B cell (primary cell): ENCODE measurements around the gene RASL10A. TPM values are rescaled to one million over a fixed set of nuclear protein-coding genes. Genes with fewer than 3 reads are reported as not detected.

Experiments
- ATAC-seq: fragments of 200-7000 bp; cut with Tn5 transposase; one replicate; pipeline ENCODE4 v1.10.0; 2021; ENCODE audit warnings: low read depth, mild to moderate bottlenecking, moderate number of reproducible peaks, moderate library complexity
- CTCF ChIA-PET: fragments of 350-600 bp; sonication (Branson Sonifier 250); formaldehyde crosslinking; loops from one replicate; lab custom pipeline; 2021; ENCODE audit warnings: antibody characterized with exemption, inconsistent platforms; lab: Charles Lee
- POLR2A ChIA-PET: fragments of 350-600 bp; sonication (Branson Sonifier 250); formaldehyde crosslinking; loops from one replicate; lab custom pipeline; 2021; ENCODE audit warnings: antibody characterized with exemption; lab: Charles Lee
- DNase-seq: peaks from one replicate; pipeline ENCODE4 v3.0.0; 2013
- H2AFZ ChIP-seq: 2 replicates; pipeline ENCODE4 v1.6.1; 2012; ENCODE audit warnings: mild to moderate bottlenecking, low read depth, low read length; ENCODE audit not compliant: insufficient read depth, poor library complexity, severe bottlenecking
- H3K27ac ChIP-seq, 2 donors: 1 replicate in 1 of 2; 2 replicates in 1 of 2; pipeline ENCODE4 v1.5.1; 2012 to 2013; ENCODE audit warnings: low read length in 2 of 2, mild to moderate bottlenecking in 2 of 2, moderate library complexity in 1 of 2
- H3K27me3 ChIP-seq, 4 experiments: fragments of 200-600 bp in 1 of 4; sonication (generic) in 1 of 4; replicated peaks in 1 of 4; 1 replicate in 2 of 4; 2 replicates in 2 of 4; pipeline versions ENCODE4 v1.6.1 to v1.7.0; 2013 to 2016; ENCODE audit warnings: low read length in 3 of 4, mild to moderate bottlenecking in 2 of 4, mixed read lengths in 1 of 4, moderate library complexity in 1 of 4; ENCODE audit not compliant: insufficient read depth in 4 of 4, control insufficient read depth in 3 of 4; ENCODE audit errors: control extremely low read depth in 1 of 4
- H3K36me3 ChIP-seq, 2 experiments: replicated peaks in 1 of 2; 1 replicate in 1 of 2; 2 replicates in 1 of 2; pipeline versions ENCODE4 v1.6.1 to v1.7.1; 2013; ENCODE audit warnings: low read length in 1 of 2; ENCODE audit not compliant: insufficient read depth in 2 of 2, control insufficient read depth in 1 of 2; ENCODE audit errors: control extremely low read depth in 1 of 2, extremely low read depth in 1 of 2
- H3K4me1 ChIP-seq, 2 donors: fragments of 200-600 bp in 1 of 2; sonication (generic) in 1 of 2; 1 replicate in 1 of 2; 2 replicates in 1 of 2; pipeline versions ENCODE4 v1.5.1 to v1.6.1; 2013 to 2017; ENCODE audit warnings: low read length in 2 of 2; ENCODE audit not compliant: control insufficient read depth in 2 of 2, insufficient read depth in 2 of 2
- H3K4me2 ChIP-seq: replicated peaks from 2 replicates; pipeline ENCODE3; 2012; ENCODE audit warnings: mild to moderate bottlenecking, low read depth, low read length; ENCODE audit not compliant: poor library complexity, severe bottlenecking
- H3K4me3 ChIP-seq, 5 experiments: fragments of 200-600 bp in 1 of 5; sonication (generic) in 1 of 5; 1 replicate in 3 of 5; 2 replicates in 2 of 5; pipeline versions ENCODE4 v1.5.1 to v1.7.0; 2011 to 2016; ENCODE audit warnings: low read length in 4 of 5, mild to moderate bottlenecking in 4 of 5, low read depth in 2 of 5, control low read depth in 1 of 5, moderate library complexity in 1 of 5; ENCODE audit not compliant: insufficient read depth in 1 of 5; ENCODE audit errors: control extremely low read depth in 1 of 5, extremely low read depth in 1 of 5
- H3K79me2 ChIP-seq: fragments of 200-600 bp; sonication (generic); one replicate; pipeline ENCODE4 v1.6.0; 2016; ENCODE audit warnings: low read length; ENCODE audit not compliant: control insufficient read depth, insufficient read depth
- H3K9ac ChIP-seq: fragments of 200-600 bp; sonication (generic); 2 replicates; pipeline ENCODE4 v1.6.1; 2017; ENCODE audit warnings: mild to moderate bottlenecking, low read length, moderate library complexity
- H3K9me3 ChIP-seq, 3 donors: one replicate each; pipeline versions ENCODE4 v1.6.1 to v1.7.1; 2013; ENCODE audit warnings: low read length in 2 of 3; ENCODE audit not compliant: control insufficient read depth in 2 of 3, insufficient read depth in 1 of 3; ENCODE audit errors: control extremely low read depth in 1 of 3
- H4K20me1 ChIP-seq: 2 replicates; pipeline ENCODE4 v1.6.0; 2012; ENCODE audit warnings: mild to moderate bottlenecking, low read length; ENCODE audit not compliant: insufficient read depth, control insufficient read depth, poor library complexity, severe bottlenecking
- H3K27ac Mint-ChIP-seq: one replicate; pipeline ENCODE4 v1.8.0; 2021; ENCODE audit warnings: mixed read lengths
- H3K27me3 Mint-ChIP-seq: one replicate; pipeline ENCODE4 v1.8.0; 2021; ENCODE audit warnings: mixed read lengths
- H3K4me1 Mint-ChIP-seq: one replicate; pipeline ENCODE4 v1.8.0; 2021; ENCODE audit warnings: mixed read lengths
- H3K4me3 Mint-ChIP-seq: one replicate; pipeline ENCODE4 v1.8.0; 2021; ENCODE audit warnings: mixed read lengths
- H3K9me3 Mint-ChIP-seq: one replicate; pipeline ENCODE4 v1.8.0; 2022; ENCODE audit warnings: mixed read lengths; ENCODE audit not compliant: insufficient read depth
- EZH2 ChIP-seq: IDR thresholded peaks from 2 replicates; pipeline ENCODE4 v1.6.1; 2012; ENCODE audit warnings: borderline replicate concordance, low read depth, mild to moderate bottlenecking, moderate library complexity, low read length; ENCODE audit not compliant: insufficient read depth, poor library complexity, severe bottlenecking
- WGBS: methylation state at CpG from one replicate; pipeline ENCODE4 v1.1.5; 2013; ENCODE audit warnings: missing lambda C conversion rate; ENCODE audit not compliant: insufficient coverage; 5-methylcytosine and 5-hydroxymethylcytosine counted together
- intact Hi-C: fragments of 100-400 bp; cut with micrococcal nuclease; formaldehyde crosslinking; loops from one replicate; pipeline ENCODE4 v1.10.0; 2022
- polyA plus RNA-seq: library from polyadenylated mRNA; depleted of rRNA; stranded (reverse); fragments of >200 nt; gene quantifications from 2 replicates; pipeline ENCODE4 v1.2.3, GENCODE V29; 2012
- total RNA-seq, 2 donors: library from RNA; stranded (reverse); fragments of 120-200 nt in 1 of 2; gene quantifications; 1 replicate in 1 of 2; 2 replicates in 1 of 2; pipeline versions ENCODE4 v1.2.3 to v1.2.4, GENCODE V29; 2013 to 2022
- TF ChIP-seq, protein P1 (sequence below): fragments of 200-600 bp; IDR thresholded peaks from one replicate; pipeline ENCODE4 v1.8.0; 2022; ENCODE audit warnings: antibody characterized with exemption, mild to moderate bottlenecking

The RASL10A gene
- total and polyA plus RNA-seq, 2 donors (not counting 1 experiment from before 2014, with no cell fraction given) = 2.8 to 4.7 TPM

DNA sequence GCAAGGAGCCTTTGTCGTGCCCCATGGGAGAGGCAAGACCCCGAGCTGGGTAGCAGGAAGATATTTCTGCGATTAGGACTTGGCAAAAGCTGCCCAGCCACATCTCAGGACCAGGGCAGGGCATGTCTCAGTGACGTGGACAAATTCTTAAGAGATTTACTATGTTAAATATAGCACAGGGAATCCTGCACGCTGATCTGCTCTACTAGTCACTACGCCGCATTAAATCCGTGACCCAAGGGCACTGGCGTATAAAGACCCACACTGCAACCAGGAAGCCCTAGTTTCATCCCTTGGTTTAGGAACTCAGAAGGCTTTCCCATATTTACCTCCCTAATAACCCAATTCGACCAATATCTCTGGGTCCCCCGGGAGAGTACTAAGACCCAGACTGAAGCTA is 37.8 kb upstream of the RASL10A start:
- CTCF ChIA-PET = interaction anchor here (0.6 kb wide), 1 partner anchor 133 kb away, joined by 3 read pairs; no protein-coding TSS in a partner anchor
- Histone ChIP-seq H4K20me1 (peaks cover 66% of the 10 kb centered on the region), H3K36me3 (peaks cover 0 to 92% of the 10 kb centered on the region in 2 experiments), H3K4me2 (no peak overlapping the region), H3K27me3 (no peaks in the 10 kb centered on the region), H3K9me3 (no peaks in the 10 kb centered on the region), H3K9ac (no peak overlapping the region), H3K27ac (no peak overlapping the region), H3K79me2 (peaks cover 48% of the 10 kb centered on the region), H3K4me1 (no peaks in the 10 kb centered on the region), H2AFZ (no peak overlapping the region), H3K4me3 (no peak overlapping the region)
- no peak for ATAC-seq
- Mint-ChIP-seq H3K9me3 (no peaks in the 10 kb centered on the region), H3K4me3 (no peak overlapping the region), H3K27ac (no peak overlapping the region), H3K4me1 (no peaks in the 10 kb centered on the region), H3K27me3 (no peaks in the 10 kb centered on the region)
- POLR2A ChIA-PET = no interaction called here
- no peak for DNase-seq
- TF ChIP-seq EZH2 = no peak
- TF ChIP-seq, protein P1, sequence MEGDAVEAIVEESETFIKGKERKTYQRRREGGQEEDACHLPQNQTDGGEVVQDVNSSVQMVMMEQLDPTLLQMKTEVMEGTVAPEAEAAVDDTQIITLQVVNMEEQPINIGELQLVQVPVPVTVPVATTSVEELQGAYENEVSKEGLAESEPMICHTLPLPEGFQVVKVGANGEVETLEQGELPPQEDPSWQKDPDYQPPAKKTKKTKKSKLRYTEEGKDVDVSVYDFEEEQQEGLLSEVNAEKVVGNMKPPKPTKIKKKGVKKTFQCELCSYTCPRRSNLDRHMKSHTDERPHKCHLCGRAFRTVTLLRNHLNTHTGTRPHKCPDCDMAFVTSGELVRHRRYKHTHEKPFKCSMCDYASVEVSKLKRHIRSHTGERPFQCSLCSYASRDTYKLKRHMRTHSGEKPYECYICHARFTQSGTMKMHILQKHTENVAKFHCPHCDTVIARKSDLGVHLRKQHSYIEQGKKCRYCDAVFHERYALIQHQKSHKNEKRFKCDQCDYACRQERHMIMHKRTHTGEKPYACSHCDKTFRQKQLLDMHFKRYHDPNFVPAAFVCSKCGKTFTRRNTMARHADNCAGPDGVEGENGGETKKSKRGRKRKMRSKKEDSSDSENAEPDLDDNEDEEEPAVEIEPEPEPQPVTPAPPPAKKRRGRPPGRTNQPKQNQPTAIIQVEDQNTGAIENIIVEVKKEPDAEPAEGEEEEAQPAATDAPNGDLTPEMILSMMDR = no peak
- intact Hi-C loops = no loop called here
- WGBS = 95% methylated on average over 11 of the region's 11 CpGs

DNA sequence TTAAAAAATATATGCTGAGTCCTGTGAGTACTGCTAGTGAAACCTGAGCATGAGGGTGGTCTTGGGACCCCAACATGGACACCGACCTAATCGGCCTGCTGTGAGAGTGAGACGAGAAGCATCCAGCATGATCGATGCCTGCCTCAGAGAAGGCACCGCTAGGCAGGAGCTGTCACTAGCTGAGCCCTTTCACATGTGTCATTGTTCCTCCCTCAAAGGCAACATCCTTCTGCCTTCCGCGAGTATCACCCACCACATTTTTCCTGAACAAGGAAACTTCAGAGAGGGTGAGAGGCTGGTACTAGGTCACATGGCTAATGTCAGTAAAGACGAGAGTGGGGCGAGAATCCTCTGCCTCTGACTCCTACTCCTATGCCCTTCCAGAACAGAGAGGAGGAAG is 37.3 kb upstream of the RASL10A start:
- Histone ChIP-seq H4K20me1 (peaks cover 61% of the 10 kb centered on the region), H3K4me1 (no peaks in the 10 kb centered on the region), H3K36me3 (peaks cover 0 to 92% of the 10 kb centered on the region in 2 experiments), H3K79me2 (peaks cover 44% of the 10 kb centered on the region), H3K4me2 (no peak overlapping the region), H2AFZ (no peak overlapping the region), H3K4me3 (no peak overlapping the region), H3K9me3 (no peaks in the 10 kb centered on the region), H3K27ac (no peak overlapping the region), H3K27me3 (no peaks in the 10 kb centered on the region), H3K9ac (no peak overlapping the region)
- Mint-ChIP-seq H3K27me3 (no peaks in the 10 kb centered on the region), H3K4me1 (no peaks in the 10 kb centered on the region), H3K4me3 (no peak overlapping the region), H3K27ac (no peak overlapping the region), H3K9me3 (no peaks in the 10 kb centered on the region)
- POLR2A ChIA-PET = no interaction called here
- DNase-seq (no peak), ATAC-seq (no peak)
- intact Hi-C loops = no loop called here
- CTCF ChIA-PET = interaction anchor here (0.6 kb wide), 1 partner anchor 134 kb away, joined by 3 read pairs; no protein-coding TSS in a partner anchor
- 84% methylated on average over 5 of the region's 9 CpGs for WGBS
- TF ChIP-seq, protein P1 = no peak
- TF ChIP-seq EZH2 = no peak
